C4-2B (cell line): ENCODE data around the gene CEP20.

Experiments used
- H3K27ac ChIP-seq: fragments of 450-650 bp; 2 replicates; pipeline ENCODE4 v1.5.1; 2017
- CTCF ChIP-seq: fragments of 450-650 bp; conservative IDR thresholded peaks from 2 replicates; pipeline ENCODE4 v1.5.1; 2017; ENCODE audit warnings: mild to moderate bottlenecking
- ZFX ChIP-seq: fragments of 450-650 bp; IDR thresholded peaks from 2 replicates; pipeline ENCODE4 v1.6.1; 2017

The CEP20 gene

GRCh38 chr16:15836074-15836473 lies 52.3 kb downstream of the CEP20 start:
- no peak overlapping the region for H3K27ac ChIP-seq
- TF ChIP-seq ZFX: no peak
- no peak for TF ChIP-seq CTCF

- TF ChIP-seq CTCF (no peak), ZFX (no peak)
- no peak overlapping the region for H3K27ac ChIP-seq
Measured at GRCh38 chr16:15835136-15835878, 53.1 kb downstream of the CEP20 start.

- TF ChIP-seq ZFX: no peak
- TF ChIP-seq CTCF: no peak
- no peak overlapping the region for H3K27ac ChIP-seq
Measured at GRCh38 chr16:15834502-15834901, 53.9 kb downstream of the CEP20 start.

GRCh38 chr16:15833541-15833940 lies 54.9 kb downstream of the CEP20 start:
- TF ChIP-seq CTCF (no peak), ZFX (no peak)

GRCh38 chr16:15832241-15832640 lies 56.2 kb downstream of the CEP20 start:
- TF ChIP-seq ZFX (no peak), CTCF (no peak)
- H3K27ac ChIP-seq: no peak overlapping the region

More at GRCh38 chr16:15833541-15833940, 54.9 kb downstream of the CEP20 start:
- H3K27ac ChIP-seq: no peak overlapping the region

GRCh38 chr16:15830832-15831451 lies 57.5 kb downstream of the CEP20 start:
- TF ChIP-seq CTCF: no peak
- TF ChIP-seq ZFX: no peak
- no peak overlapping the region for H3K27ac ChIP-seq

GRCh38 chr16:15829460-15829859 lies 58.9 kb downstream of the CEP20 start:
- TF ChIP-seq CTCF: no peak
- TF ChIP-seq ZFX: no peak
- H3K27ac ChIP-seq: no peak overlapping the region
